Retina (tissue), 1 donor: ENCODE results near the gene NFATC1.
"Not testable (repeated sequence)": the region's sequence is repeated elsewhere in the genome, so short reads cannot be mapped to it uniquely, and the experiment has no call there.

Experiments used
- DNase-seq: peaks from one replicate; pipeline ENCODE4 v3.0.0-alpha.2; 2016

The NFATC1 gene

GRCh38 chr18:79494936-79495335 is 99.2 kb downstream of the NFATC1 start:
- no peak for DNase-seq

GRCh38 chr18:79495591-79496071 is 99.9 kb downstream of the NFATC1 start:
- DNase-seq, result no peak

- DNase-seq, result no peak
Measured at GRCh38 chr18:79496237-79496977, 100.7 kb downstream of the NFATC1 start.

GRCh38 chr18:79496978-79497637 is 101.4 kb downstream of the NFATC1 start:
- no peak for DNase-seq

DNA sequence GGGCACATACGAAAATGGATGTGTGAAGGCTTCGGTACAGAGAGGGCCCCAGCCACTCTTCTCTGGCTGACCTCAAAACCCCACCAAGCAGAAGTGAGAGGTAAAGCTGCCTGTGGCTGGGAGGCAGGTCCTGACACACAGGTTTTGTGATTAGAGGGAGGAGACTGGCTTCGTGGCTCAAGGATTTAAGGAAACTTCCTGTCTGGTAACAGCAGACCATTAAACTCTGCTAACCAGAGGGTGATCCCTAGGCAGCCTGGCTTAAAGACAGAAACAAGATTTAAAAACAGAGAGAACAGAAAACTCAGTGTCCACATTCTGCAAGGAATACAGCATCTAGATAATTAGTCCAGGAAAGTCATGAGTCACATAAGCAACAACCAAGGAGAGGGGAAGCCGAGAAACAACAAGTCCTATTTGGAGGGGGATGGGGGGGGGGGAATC is 101.9 kb downstream of the NFATC1 start:
- DNase-seq, result no peak

DNA sequence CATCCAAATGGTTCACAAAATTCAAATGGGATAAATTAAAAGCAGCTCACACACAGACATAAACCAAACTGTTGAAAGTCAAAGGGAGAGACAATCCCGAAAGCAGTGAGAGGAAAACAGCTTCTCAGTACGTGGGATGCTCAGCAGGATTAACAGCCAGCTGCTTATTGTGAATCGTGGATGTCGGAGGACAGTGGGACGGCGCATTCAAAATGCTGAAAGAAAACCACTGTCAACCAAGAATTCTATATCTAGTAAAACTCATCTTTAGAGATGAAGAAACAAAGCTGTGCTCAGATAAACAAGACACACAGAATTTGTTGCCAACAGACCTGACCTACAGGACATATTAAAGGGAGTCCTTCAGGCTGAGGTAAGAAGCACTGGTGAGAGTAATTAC is 102.9 kb downstream of the NFATC1 start:
- no peak for DNase-seq

DNA sequence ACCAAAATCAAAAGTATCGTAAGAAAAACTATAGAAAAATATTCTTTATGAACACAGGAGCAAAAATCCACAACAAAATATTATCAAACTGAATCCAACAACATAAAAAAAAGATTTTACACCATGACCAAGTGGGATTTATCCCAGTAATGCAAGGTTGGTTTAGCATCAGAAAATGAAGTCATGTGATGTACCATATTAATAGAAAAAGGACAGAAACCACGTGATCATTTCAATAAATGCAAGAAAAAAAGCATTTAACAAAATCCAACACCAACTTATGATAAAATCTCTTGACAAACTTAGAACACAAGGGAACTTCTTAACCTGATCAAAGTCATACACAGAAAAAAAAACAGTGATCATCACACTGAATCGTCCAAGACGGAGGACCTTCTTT is 105.3 kb downstream of the NFATC1 start:
- DNase-seq, result no peak

GRCh38 chr18:79502782-79503181 is 107.1 kb downstream of the NFATC1 start:
- no peak for DNase-seq

DNA sequence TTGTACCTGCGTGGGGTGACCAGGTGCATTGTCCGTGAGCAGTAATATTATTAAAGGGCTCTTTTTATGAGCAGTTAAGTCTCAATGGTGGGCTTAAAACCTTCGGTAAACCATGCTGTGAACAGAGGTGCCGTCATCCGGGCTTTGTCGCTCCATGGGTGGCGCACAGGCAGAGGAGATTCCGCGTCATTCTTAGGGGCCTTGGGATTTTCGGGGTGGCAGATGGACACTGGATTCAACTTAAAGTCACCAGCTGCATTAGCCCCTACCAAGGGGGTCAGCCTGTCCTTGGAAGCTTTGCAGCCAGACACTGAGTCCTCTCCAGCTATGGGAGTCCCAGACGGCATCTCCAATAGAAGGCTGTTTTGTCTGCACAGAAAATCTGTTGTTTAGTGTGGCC is 107.7 kb downstream of the NFATC1 start:
- no peak for DNase-seq

- DNase-seq, result no peak
Measured at GRCh38 chr18:79504034-79504433, 108.3 kb downstream of the NFATC1 start.

- DNase-seq, result not testable (repeated sequence)
Measured at GRCh38 chr18:79504495-79504894, 108.8 kb downstream of the NFATC1 start.

GRCh38 chr18:79505465-79505864 is 109.7 kb downstream of the NFATC1 start:
- DNase-seq, result not testable (repeated sequence)

DNA sequence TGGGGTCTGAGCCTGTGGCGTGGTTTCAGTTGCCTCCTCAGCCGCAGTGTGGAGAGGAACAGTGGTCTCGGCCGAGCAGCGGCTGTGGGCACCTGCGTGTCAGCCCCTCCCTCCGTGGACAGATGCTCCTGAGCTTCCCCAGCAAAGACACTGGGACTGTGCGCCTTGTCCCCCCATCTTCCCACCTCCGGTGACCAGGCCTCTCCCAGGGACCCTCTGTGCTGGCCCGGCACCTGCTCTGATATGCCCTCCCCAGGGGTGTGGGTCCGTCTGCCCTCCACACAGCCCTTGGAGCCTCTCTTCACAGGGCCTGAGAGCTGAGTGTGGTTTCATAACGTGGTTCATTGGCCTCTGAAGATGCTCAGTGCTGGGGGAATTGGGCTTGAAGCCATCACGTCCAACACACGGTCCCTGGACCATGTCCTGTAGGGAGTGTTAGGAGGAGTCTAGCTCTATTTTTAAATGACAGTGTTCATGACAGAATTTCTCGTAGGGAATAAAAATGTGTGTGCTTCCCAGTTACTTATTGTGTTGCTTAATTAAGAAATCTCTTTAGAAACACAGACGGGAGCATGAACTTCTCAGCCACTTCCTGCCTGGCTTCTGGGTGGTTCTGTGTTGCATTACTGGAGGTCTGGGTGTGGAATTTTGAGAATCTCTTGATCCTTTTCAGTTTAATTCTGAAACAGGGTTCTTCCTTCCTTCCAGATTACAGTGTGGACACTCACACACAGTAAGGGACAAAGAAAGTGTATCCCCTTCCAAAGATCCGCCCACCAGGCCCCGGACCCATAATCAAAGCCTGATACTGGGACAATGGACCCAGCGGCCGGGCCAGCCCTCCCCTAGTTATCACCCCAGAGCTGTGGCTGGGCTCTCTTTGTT is 110.7 kb downstream of the NFATC1 start:
- DNase-seq, result no peak

- DNase-seq, result peak; percentile 59
Measured at GRCh38 chr18:79507076-79507545, 111.4 kb downstream of the NFATC1 start.

DNA sequence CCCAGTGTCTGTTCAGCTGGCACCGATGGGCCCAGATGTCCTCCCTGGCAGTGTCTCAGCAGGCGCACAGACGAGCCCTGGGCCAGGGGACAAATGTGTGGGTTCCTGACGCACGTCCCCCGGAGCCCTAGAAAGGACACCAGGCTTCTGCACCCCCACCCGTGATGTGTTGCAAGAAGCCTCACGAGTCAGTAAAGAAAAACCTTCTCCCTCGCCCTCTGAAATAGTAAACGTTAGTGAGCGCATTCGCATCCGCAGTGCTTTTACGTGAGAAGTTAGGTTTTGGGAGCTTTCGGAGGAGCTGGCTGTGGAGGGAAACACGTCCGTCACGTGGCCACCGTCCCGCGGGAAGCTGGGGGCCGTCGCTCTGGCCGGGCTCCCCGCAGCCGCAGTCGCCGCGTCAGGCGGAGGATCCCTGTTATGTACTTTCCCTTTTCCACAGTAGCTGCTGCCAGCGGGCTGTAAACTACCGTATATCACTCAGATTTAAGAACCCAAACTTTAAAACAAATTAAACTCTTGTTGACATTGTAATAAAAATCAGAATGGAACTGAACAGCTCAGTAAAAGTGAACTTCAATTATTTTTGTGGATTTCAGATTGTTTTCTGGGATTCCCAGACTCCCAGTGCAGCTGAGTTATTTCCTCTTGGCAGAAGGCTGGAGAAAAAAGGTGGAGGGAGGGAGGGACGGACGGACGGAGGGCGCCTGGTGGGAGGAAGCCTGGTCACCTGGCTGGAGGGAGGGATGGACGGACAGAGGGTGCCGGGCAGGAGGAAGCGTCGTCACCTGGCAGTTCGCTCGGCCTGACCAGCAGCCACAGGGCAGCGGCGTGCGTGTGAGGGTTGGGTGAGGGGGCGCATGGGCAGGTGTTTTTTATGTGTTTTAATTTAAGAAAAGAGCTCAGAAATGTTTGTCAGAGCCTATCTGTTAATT is 112.1 kb downstream of the NFATC1 start:
- peak; percentile 58 for DNase-seq

DNA sequence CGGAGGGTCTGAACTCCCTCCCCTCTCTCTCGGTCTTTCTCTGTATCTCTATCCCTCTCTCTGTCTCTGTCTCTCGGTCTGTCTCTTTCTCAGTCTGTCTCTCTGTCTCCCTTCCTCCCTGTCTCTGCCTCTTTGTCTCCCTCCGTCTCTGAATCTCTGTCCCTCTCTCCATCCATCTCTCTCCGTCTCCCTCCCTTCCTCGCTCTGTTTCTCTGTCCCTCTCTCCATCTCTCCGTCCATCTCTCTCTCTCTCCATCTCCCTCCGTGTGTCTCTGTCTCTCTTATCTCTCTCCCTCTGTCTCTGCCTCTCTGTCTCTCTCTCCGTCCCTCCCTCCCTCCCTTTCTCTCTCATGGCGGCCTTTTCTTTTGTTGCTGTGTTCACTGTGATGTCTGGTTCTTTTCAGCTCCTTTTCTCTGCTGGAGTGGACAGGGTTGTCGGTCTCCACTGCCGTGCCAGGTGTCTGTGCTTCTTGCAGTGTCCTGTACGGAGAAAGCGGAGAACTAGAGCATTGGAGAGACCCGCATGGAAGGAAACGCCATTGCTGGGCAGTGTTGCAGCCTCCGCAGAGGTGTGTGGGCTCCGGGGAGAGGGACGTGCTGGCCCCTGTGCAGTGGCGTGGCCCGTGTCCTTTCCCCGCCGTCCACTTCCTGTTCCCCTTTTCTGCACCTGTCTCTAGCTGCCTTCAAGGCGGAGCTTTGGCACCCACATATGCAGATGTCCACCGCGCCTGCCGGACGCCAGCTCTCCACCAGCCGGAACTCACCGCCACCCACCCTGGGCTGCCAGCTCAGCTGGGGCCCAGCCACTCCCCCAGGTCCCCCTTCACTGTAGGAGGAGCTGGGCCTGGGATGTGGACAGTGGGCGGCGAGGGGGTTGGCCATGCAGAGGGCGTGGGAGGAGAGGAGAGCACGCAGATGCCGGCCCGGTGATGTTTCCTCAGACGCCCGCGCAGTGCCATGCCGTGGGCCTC is 113.1 kb downstream of the NFATC1 start:
- no peak for DNase-seq

- no peak for DNase-seq
Measured at GRCh38 chr18:79509536-79509930, 113.8 kb downstream of the NFATC1 start.

- no peak for DNase-seq
Measured at GRCh38 chr18:79510046-79510685, 114.4 kb downstream of the NFATC1 start.

DNA sequence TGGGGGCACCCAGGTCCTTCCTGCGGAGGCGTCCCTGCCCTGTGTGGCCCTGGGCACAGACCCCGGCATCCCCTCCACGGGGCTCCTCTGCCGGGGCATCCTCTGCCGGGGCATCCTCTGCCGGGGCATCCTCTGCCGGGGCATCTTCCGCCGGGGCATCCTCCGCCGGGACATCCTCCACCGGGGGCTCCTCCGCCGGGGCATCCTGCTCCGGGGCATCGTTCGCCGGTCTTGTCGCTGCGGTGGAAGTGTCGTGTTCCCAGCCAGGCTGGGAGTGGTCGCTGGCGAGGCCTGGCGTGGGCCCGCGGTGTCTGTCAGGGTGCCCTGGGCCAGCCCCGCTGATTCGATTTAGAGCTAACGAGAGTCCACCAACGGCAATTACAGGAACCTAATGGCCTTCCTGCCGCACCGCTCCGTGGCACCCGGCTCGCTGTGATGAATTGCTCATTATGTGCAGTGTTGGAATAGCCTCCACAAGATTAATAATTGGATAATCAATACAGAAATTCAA is 115.1 kb downstream of the NFATC1 start:
- DNase-seq, result no peak

DNA sequence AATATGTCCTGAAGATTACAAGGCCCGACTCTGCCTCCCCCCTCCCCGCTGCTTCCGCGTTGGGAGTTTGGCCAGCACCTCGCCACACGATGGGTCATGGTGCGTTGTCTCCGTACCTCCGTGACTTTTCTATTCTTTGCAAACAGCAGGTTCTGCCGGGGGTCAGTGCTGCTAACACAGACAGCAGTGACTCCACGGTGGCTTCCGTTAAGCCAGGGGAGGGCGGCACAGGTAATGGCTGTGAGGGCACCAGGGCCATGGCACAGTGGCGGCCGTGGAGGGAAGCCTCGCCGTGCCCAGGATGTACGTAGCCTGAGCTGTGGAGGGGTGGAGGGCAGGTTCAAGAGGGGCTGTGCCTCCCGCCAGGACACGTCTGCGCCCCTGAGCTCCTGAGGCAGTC is 115.5 kb downstream of the NFATC1 start:
- no peak for DNase-seq
